ENCODE results near the gene RET.

DNA sequence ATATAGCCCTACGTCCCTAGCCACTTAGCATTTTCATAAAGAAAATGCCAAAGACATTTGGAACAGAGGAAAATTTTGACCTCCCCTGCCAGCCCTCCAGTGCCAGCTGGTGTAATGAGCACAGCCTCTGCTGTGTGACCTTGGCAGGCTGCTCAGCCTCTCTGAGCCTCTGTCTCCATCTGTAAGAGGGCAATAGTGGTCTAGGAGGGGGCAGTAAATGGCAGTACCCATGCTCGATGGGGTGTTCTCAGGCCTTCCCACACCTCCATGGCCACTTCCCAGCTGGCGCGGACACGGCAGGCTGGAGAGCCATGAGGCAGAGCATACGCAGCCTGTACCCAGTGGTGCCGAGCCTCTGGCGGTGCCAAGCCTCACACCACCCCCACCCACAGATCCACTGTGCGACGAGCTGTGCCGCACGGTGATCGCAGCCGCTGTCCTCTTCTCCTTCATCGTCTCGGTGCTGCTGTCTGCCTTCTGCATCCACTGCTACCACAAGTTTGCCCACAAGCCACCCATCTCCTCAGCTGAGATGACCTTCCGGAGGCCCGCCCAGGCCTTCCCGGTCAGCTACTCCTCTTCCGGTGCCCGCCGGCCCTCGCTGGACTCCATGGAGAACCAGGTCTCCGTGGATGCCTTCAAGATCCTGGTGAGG, 37.3 kb downstream of the RET start:
- no peak for TF ChIP-seq EP300 (IDR thresholded peaks at IDR 0.05)
- TF ChIP-seq, protein P1, sequence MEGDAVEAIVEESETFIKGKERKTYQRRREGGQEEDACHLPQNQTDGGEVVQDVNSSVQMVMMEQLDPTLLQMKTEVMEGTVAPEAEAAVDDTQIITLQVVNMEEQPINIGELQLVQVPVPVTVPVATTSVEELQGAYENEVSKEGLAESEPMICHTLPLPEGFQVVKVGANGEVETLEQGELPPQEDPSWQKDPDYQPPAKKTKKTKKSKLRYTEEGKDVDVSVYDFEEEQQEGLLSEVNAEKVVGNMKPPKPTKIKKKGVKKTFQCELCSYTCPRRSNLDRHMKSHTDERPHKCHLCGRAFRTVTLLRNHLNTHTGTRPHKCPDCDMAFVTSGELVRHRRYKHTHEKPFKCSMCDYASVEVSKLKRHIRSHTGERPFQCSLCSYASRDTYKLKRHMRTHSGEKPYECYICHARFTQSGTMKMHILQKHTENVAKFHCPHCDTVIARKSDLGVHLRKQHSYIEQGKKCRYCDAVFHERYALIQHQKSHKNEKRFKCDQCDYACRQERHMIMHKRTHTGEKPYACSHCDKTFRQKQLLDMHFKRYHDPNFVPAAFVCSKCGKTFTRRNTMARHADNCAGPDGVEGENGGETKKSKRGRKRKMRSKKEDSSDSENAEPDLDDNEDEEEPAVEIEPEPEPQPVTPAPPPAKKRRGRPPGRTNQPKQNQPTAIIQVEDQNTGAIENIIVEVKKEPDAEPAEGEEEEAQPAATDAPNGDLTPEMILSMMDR (IDR thresholded peaks at IDR 0.05): no peak

All from sigmoid colon (tissue), 4 donors.